K562 (cell line): Measurements from ENCODE around the gene ADNP. TPM values are rescaled to one million over a fixed set of nuclear protein-coding genes. Genes with fewer than 3 reads are reported as not detected.

Experiments used
- ATAC-seq: fragments of 200-7000 bp; cut with Tn5 transposase; 3 replicates; pipeline ENCODE4 v1.9.1; 2020; ENCODE audit warnings: moderate library complexity
- BruUV-seq: library from RNA; stranded (reverse); fragments of 400-500 nt; replicated peaks from 2 replicates; lab custom pipeline; 2021; lab: Mats Ljungman, UMichigan
- CTCF ChIA-PET: fragments of 300-600 bp; formaldehyde crosslinking; extraction: SDS; loops from one replicate; lab custom pipeline; 2021; ENCODE audit warnings: low intra/inter-chr PET ratio; lab: Yijun Ruan, JAX
- POLR2A ChIA-PET: fragments of 300-600, 350-650 bp; sonication (Branson Sonifier 250); formaldehyde crosslinking; extraction: SDS; loops from one replicate; lab custom pipeline; 2021; ENCODE audit warnings: antibody characterized with exemption, inconsistent platforms; lab: Yijun Ruan, JAX
- DNase-seq, 4 experiments: peaks; one replicate each; pipeline versions ENCODE4 v3.0.0 to v3.0.0-alpha.2; 2011 to 2018; ENCODE audit warnings: low spot score in 3 of 4, mixed read lengths in 3 of 4; ENCODE audit errors: extremely low read depth in 1 of 4
- FAIRE-seq: peaks from 2 replicates; lab custom pipeline; 2011; peaks lifted over from hg19 to GRCh38; lab: Jason Lieb, UNC
- H2AFZ ChIP-seq: 2 replicates; pipeline ENCODE4 v1.6.0; 2011; ENCODE audit warnings: low read depth, low read length, control low read depth, inconsistent platforms
- H3K27ac ChIP-seq: fragments of 200-600 bp; 3 replicates; pipeline ENCODE4 v1.8.0; 2011; ENCODE audit warnings: low read depth, mild to moderate bottlenecking, control low read depth, inconsistent platforms, low read length, moderate library complexity, mixed read lengths; ENCODE audit errors: extremely low read depth
- H3K27me3 ChIP-seq, 2 experiments: fragments of 300-600 bp in 1 of 2; 2 replicates in 1 of 2; 3 replicates in 1 of 2; pipeline versions ENCODE4 v1.6.0 to v1.8.0; 2011; ENCODE audit warnings: inconsistent platforms in 2 of 2, low read length in 2 of 2, mild to moderate bottlenecking in 1 of 2, mixed read lengths in 1 of 2, moderate library complexity in 1 of 2; ENCODE audit not compliant: control insufficient read depth in 2 of 2, insufficient read depth in 2 of 2
- H3K36me3 ChIP-seq: fragments of 300-600 bp; 3 replicates; pipeline ENCODE4 v1.8.0; 2011; ENCODE audit warnings: mild to moderate bottlenecking, low read length, inconsistent platforms; ENCODE audit not compliant: control insufficient read depth, insufficient read depth
- H3K4me1 ChIP-seq, 2 experiments: fragments of 200-600 bp in 1 of 2; replicated peaks in 1 of 2; 2 replicates in 1 of 2; 3 replicates in 1 of 2; pipeline versions ENCODE4 v1.5.1 to v1.8.0; 2011; ENCODE audit warnings: inconsistent platforms in 2 of 2, low read length in 2 of 2, mild to moderate bottlenecking in 1 of 2, mixed read lengths in 1 of 2, moderate library complexity in 1 of 2; ENCODE audit not compliant: control insufficient read depth in 2 of 2, insufficient read depth in 2 of 2
- H3K4me2 ChIP-seq: 2 replicates; pipeline ENCODE4 v1.6.1; 2011; ENCODE audit warnings: low read length, control low read depth, inconsistent platforms, mixed read lengths; ENCODE audit not compliant: insufficient read depth
- H3K4me3 ChIP-seq: fragments of 200-600 bp; sonication (generic), shearing (Covaris generic); 2 replicates; pipeline ENCODE4 v1.5.1; 2016; ENCODE audit warnings: control low read depth, inconsistent platforms
- H3K79me2 ChIP-seq: fragments of 200-600 bp; 3 replicates; pipeline ENCODE4 v1.8.0; 2011; ENCODE audit warnings: low read length, inconsistent platforms; ENCODE audit not compliant: control insufficient read depth, insufficient read depth
- H3K9ac ChIP-seq, 2 experiments: 2 replicates each; pipeline versions ENCODE4 v1.6.0 to v1.6.1; 2011; ENCODE audit warnings: low read depth in 2 of 2, low read length in 2 of 2, control low read depth in 1 of 2, inconsistent platforms in 1 of 2, mild to moderate bottlenecking in 1 of 2, mixed read lengths in 1 of 2; ENCODE audit not compliant: insufficient read depth in 1 of 2
- H3K9me1 ChIP-seq: one replicate; pipeline ENCODE4 v1.6.0; 2011; ENCODE audit warnings: inconsistent platforms, mild to moderate bottlenecking, low read length, moderate library complexity; ENCODE audit not compliant: control insufficient read depth, insufficient read depth
- H3K9me3 ChIP-seq: replicated peaks from 2 replicates; pipeline ENCODE4 v1.5.1; 2011; ENCODE audit warnings: low read depth, low read length, inconsistent platforms; ENCODE audit not compliant: control insufficient read depth, insufficient read depth
- H4K20me1 ChIP-seq: replicated peaks from 2 replicates; pipeline ENCODE4 v1.6.1; 2011; ENCODE audit warnings: low read length, inconsistent platforms, mixed read lengths; ENCODE audit not compliant: control insufficient read depth, insufficient read depth
- ESRRA ChIP-seq: fragments of 450-650 bp; IDR thresholded peaks from 2 replicates; pipeline ENCODE4 v1.6.1; 2014; ENCODE audit warnings: low read depth, mild to moderate bottlenecking, moderate library complexity, borderline replicate concordance
- MAFF ChIP-seq: IDR thresholded peaks from 2 replicates; pipeline ENCODE4 v1.6.1; 2012; ENCODE audit warnings: low read length, improper control_type of control experiment
- NR2C1 ChIP-seq, 2 experiments: fragments of 450-650 bp; IDR thresholded peaks; 2 replicates each; pipeline ENCODE4 v1.6.1; 2017; ENCODE audit warnings: mild to moderate bottlenecking in 2 of 2, antibody characterized with exemption in 1 of 2, inconsistent platforms in 1 of 2, missing compliant biosample characterization in 1 of 2, missing genetic modification characterization in 1 of 2
- RAD21 ChIP-seq, 2 experiments: fragments of 250-450 bp in 1 of 2; fragments of 450-650 bp in 1 of 2; sonication (Bioruptor Pico) in 1 of 2; formaldehyde crosslinking in 1 of 2; IDR thresholded peaks in 1 of 2; conservative IDR thresholded peaks in 1 of 2; 2 replicates each; pipeline versions ENCODE4 v1.4.0 to v1.8.0; 2020 to 2022; ENCODE audit warnings: mild to moderate bottlenecking in 2 of 2, moderate library complexity in 1 of 2
- SMC3 ChIP-seq: conservative IDR thresholded peaks from 2 replicates; pipeline ENCODE4 v1.6.1; 2011; ENCODE audit warnings: low read depth, low read length, improper control_type of control experiment; ENCODE audit not compliant: insufficient read depth
- ZHX1 ChIP-seq: fragments of 150-350 bp; conservative IDR thresholded peaks from 2 replicates; pipeline ENCODE4 v1.6.1; 2014; ENCODE audit warnings: low read length
- ZNF445 ChIP-seq: fragments of 250-450 bp; sonication (Bioruptor Pico); IDR thresholded peaks from 2 replicates; pipeline ENCODE4 v1.4.0; 2020; ENCODE audit warnings: low read depth, mild to moderate bottlenecking, moderate library complexity
- WGBS: fragments of 100-300 bp; shearing (Covaris generic); methylation state at CpG from one replicate; pipeline ENCODE4 v1.1.6; 2016; ENCODE audit warnings: low coverage, mixed read lengths; ENCODE audit not compliant: insufficient coverage; ENCODE audit errors: missing lambda C conversion rate; 5-methylcytosine and 5-hydroxymethylcytosine counted together
- in situ Hi-C: fragments of 300-500 bp; cut with MboI; formaldehyde crosslinking; loops from 4 replicates; pipeline ENCODE4 v1.15.0; 2018; ENCODE audit warnings: inconsistent platforms, mixed read lengths
- intact Hi-C: fragments of 100-400 bp; cut with micrococcal nuclease; formaldehyde crosslinking; loops from 2 replicates; pipeline ENCODE4 v1.14.2; 2022
- polyA plus RNA-seq, 8 experiments: library from polyadenylated mRNA; depleted of rRNA in 4 of 8; stranded (reverse) in 5 of 8; unstranded in 3 of 8; fragments of >200 nt; fragmentation: Nextera tagmentation in 2 of 8; fragmentation: Illumina TruSeq in 1 of 8; extraction: Ambion mirVana in 2 of 8; extraction: Trizol in 1 of 8; gene quantifications; 2 replicates each; pipeline versions ENCODE4 v1.2.1 to v1.2.3, GENCODE V29; 2011 to 2014; ENCODE audit warnings: inconsistent platforms in 1 of 8, missing spikeins in 1 of 8
- total RNA-seq, 7 experiments: library from RNA; depleted of rRNA in 6 of 7; stranded (reverse); fragments of >200 nt in 6 of 7; fragmentation: Illumina TruSeq in 2 of 7; extraction: Trizol in 2 of 7; gene quantifications; 2 replicates each; pipeline versions ENCODE4 v1.2.1 to v1.2.3, GENCODE V29; 2011 to 2021; ENCODE audit warnings: low replicate concordance in 1 of 7
- TF ChIP-seq, protein P1 (sequence below), 3 experiments: IDR thresholded peaks in 2 of 3; conservative IDR thresholded peaks in 1 of 3; 2 replicates each; pipeline ENCODE4 v1.5.1; 2011 to 2012; ENCODE audit warnings: low read length in 3 of 3, mild to moderate bottlenecking in 3 of 3, control low read depth in 2 of 3, improper control_type of control experiment in 1 of 3, inconsistent platforms in 1 of 3, low read depth in 1 of 3, mixed read lengths in 1 of 3, moderate library complexity in 1 of 3; ENCODE audit not compliant: insufficient read depth in 2 of 3

Gene ADNP
- total and polyA plus RNA-seq, 9 of the 15 experiments (the other 6 are each of a cell fraction or from before 2014, with no cell fraction given) = 17.8 to 59.9 (median 25.3) TPM

- Histone ChIP-seq H3K4me1 (peaks cover 0 to 19% of the 10 kb centered on the region in 2 experiments; a peak in 3 of 5 replicates), H2AFZ (no peak overlapping the region), H3K9ac (no peak overlapping the region), H3K36me3 (no peaks in the 10 kb centered on the region), H3K27me3 (peaks cover 11 to 27% of the 10 kb centered on the region in 2 experiments; a peak in 4 of 5 replicates), H3K4me2 (no peak overlapping the region), H3K4me3 (no peak overlapping the region), H3K9me1 (no peaks in the 10 kb centered on the region), H4K20me1 (no peaks in the 10 kb centered on the region; the same call in 1 of the 2 replicates), H3K27ac (no peak overlapping the region), H3K79me2 (no peaks in the 10 kb centered on the region), H3K9me3 (no peaks in the 10 kb centered on the region)
- DNase-seq (no peak), FAIRE-seq (no peak), ATAC-seq (peak; percentile 54; the same call in 2 of the 3 replicates)
- intact Hi-C loops (no loop called here), in situ Hi-C loops (no loop called here)
- TF ChIP-seq ZHX1 (no peak), MAFF (peak; percentile 13; the same call in 1 of the 2 replicates), NR2C1 (IDR thresholded peaks at IDR 0.05) (no peak), NR2C1 (tag; IDR thresholded peaks at IDR 0.05) (0 out of 2 replicates have a peak, but pooled peaks have one; percentile 15), RAD21 (CRISPR knock-in tag; conservative IDR thresholded peaks at IDR 0.05 in 1 of 2, IDR thresholded peaks at IDR 0.05 in 1 of 2) (peak in 1 of 2 experiments; percentile 36; a peak in 2 of 4 replicates), ESRRA (peak; percentile 79), SMC3 (0 out of 2 replicates have a peak, but pooled peaks have one; percentile 1), ZNF445 (CRISPR knock-in tag) (no peak)
- TF ChIP-seq, protein P1, sequence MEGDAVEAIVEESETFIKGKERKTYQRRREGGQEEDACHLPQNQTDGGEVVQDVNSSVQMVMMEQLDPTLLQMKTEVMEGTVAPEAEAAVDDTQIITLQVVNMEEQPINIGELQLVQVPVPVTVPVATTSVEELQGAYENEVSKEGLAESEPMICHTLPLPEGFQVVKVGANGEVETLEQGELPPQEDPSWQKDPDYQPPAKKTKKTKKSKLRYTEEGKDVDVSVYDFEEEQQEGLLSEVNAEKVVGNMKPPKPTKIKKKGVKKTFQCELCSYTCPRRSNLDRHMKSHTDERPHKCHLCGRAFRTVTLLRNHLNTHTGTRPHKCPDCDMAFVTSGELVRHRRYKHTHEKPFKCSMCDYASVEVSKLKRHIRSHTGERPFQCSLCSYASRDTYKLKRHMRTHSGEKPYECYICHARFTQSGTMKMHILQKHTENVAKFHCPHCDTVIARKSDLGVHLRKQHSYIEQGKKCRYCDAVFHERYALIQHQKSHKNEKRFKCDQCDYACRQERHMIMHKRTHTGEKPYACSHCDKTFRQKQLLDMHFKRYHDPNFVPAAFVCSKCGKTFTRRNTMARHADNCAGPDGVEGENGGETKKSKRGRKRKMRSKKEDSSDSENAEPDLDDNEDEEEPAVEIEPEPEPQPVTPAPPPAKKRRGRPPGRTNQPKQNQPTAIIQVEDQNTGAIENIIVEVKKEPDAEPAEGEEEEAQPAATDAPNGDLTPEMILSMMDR (IDR thresholded peaks at IDR 0.05 in 2 of 3, conservative IDR thresholded peaks at IDR 0.05 in 1 of 3; ENCODE audit: insufficient read depth in 2 of 3, low read depth in 1 of 3, low read length in 3 of 3) = peak in 2 of 3 experiments; percentile 14 to 26; a peak in 2 of 6 replicates
- POLR2A ChIA-PET = interaction anchor here (0.9 to 1.3 kb wide), 3 partner anchors 9 to 31 kb away, joined by 3 to 4 read pairs (median 3); no protein-coding TSS in a partner anchor
- no TSS peak for BruUV-seq
- CTCF ChIA-PET = no interaction called here
- WGBS = 19% methylated on average over 21 of the region's 23 CpGs
Measured at GRCh38 chr20:50855498-50856474, 75.5 kb downstream of the ADNP start.
